Neural progenitor cell (in vitro differentiated cells): Measurements from ENCODE around the gene LSP1. TPM values are rescaled to one million over a fixed set of nuclear protein-coding genes. Genes with fewer than 3 reads are reported as not detected.
A peak's percentile ranks its signal among the peaks of the same experiment; 100 is the strongest.

Experiments
- DNase-seq: peaks from one replicate; pipeline ENCODE4 v3.0.0-alpha.2; 2016; ENCODE audit warnings: low spot score
- H2AFZ ChIP-seq: fragments of 200-600 bp; sonication (generic); replicated peaks from 2 replicates; pipeline ENCODE4 v1.6.1; 2016; ENCODE audit warnings: antibody characterized with exemption
- H3F3A ChIP-seq: fragments of 200-600 bp; sonication (generic); 2 replicates; pipeline ENCODE4 v1.6.1; 2016; ENCODE audit warnings: antibody characterized with exemption, low read depth
- H3K27ac ChIP-seq: fragments of 200-600 bp; sonication (generic); 2 replicates; pipeline ENCODE4 v1.5.1; 2016; ENCODE audit warnings: mild to moderate bottlenecking
- H3K27me3 ChIP-seq: fragments of 200-600 bp; sonication (generic); 2 replicates; pipeline ENCODE4 v1.6.1; 2016; ENCODE audit warnings: mild to moderate bottlenecking, moderate library complexity
- H3K36me3 ChIP-seq: fragments of 200-600 bp; sonication (generic); 2 replicates; pipeline ENCODE4 v1.5.1; 2016
- H3K4me1 ChIP-seq: fragments of 200-600 bp; sonication (generic); 2 replicates; pipeline ENCODE4 v1.6.1; 2016; ENCODE audit warnings: mixed run types
- H3K4me2 ChIP-seq: fragments of 200-600 bp; sonication (generic); 2 replicates; pipeline ENCODE4 v1.6.1; 2016
- H3K4me3 ChIP-seq: fragments of 200-600 bp; sonication (generic); 2 replicates; pipeline ENCODE4 v1.5.1; 2016
- H3K79me2 ChIP-seq: fragments of 200-600 bp; sonication (generic); 2 replicates; pipeline ENCODE4 v1.6.1; 2016; ENCODE audit warnings: low read depth
- H3K9ac ChIP-seq: fragments of 200-600 bp; sonication (generic); 2 replicates; pipeline ENCODE4 v1.6.1; 2016
- H3K9me3 ChIP-seq: fragments of 200-600 bp; sonication (generic); 2 replicates; pipeline ENCODE4 v1.5.1; 2016; ENCODE audit warnings: low read depth
- H4K20me1 ChIP-seq: fragments of 200-600 bp; sonication (generic); 2 replicates; pipeline ENCODE4 v1.6.1; 2016; ENCODE audit warnings: low read depth
- H3K27ac Mint-ChIP-seq: 3 replicates; pipeline ENCODE4 v1.8.0; 2021; ENCODE audit warnings: mixed read lengths
- H3K27me3 Mint-ChIP-seq: 2 replicates; pipeline ENCODE4 v1.8.0; 2022; ENCODE audit warnings: low read depth, mild to moderate bottlenecking, inconsistent platforms, moderate library complexity, mixed read lengths; ENCODE audit not compliant: insufficient read depth
- H3K36me3 Mint-ChIP-seq: 3 replicates; pipeline ENCODE4 v1.8.0; 2021; ENCODE audit warnings: mixed read lengths
- H3K4me1 Mint-ChIP-seq: 3 replicates; pipeline ENCODE4 v1.8.0; 2021; ENCODE audit warnings: mixed read lengths
- H3K4me3 Mint-ChIP-seq: 3 replicates; pipeline ENCODE4 v1.8.0; 2021; ENCODE audit warnings: mild to moderate bottlenecking, moderate library complexity, mixed read lengths
- H3K9me3 Mint-ChIP-seq: 3 replicates; pipeline ENCODE4 v1.8.0; 2020; ENCODE audit warnings: mixed read lengths
- EZH2 ChIP-seq: fragments of 200-600 bp; sonication (generic); IDR thresholded peaks from 2 replicates; pipeline ENCODE4 v1.6.1; 2017; ENCODE audit warnings: antibody characterized with exemption, mild to moderate bottlenecking, moderate library complexity
- EZH2phosphoT487 ChIP-seq: fragments of 200-600 bp; sonication (generic); IDR thresholded peaks from 2 replicates; pipeline ENCODE4 v1.6.1; 2017; ENCODE audit warnings: antibody characterized with exemption
- total RNA-seq: library from RNA; depleted of rRNA; stranded (reverse); fragments of >200 nt; gene quantifications from 2 replicates; pipeline ENCODE4 v1.2.3, GENCODE V29; 2015; ENCODE audit warnings: low replicate concordance
- TF ChIP-seq, protein P1 (sequence below): fragments of 200-600 bp; sonication (generic); IDR thresholded peaks from 2 replicates; pipeline ENCODE4 v1.5.1; 2017; ENCODE audit warnings: antibody characterized with exemption, mild to moderate bottlenecking

LSP1 gene
- total RNA-seq, 1 donor from 2014 or later: not detected

DNA sequence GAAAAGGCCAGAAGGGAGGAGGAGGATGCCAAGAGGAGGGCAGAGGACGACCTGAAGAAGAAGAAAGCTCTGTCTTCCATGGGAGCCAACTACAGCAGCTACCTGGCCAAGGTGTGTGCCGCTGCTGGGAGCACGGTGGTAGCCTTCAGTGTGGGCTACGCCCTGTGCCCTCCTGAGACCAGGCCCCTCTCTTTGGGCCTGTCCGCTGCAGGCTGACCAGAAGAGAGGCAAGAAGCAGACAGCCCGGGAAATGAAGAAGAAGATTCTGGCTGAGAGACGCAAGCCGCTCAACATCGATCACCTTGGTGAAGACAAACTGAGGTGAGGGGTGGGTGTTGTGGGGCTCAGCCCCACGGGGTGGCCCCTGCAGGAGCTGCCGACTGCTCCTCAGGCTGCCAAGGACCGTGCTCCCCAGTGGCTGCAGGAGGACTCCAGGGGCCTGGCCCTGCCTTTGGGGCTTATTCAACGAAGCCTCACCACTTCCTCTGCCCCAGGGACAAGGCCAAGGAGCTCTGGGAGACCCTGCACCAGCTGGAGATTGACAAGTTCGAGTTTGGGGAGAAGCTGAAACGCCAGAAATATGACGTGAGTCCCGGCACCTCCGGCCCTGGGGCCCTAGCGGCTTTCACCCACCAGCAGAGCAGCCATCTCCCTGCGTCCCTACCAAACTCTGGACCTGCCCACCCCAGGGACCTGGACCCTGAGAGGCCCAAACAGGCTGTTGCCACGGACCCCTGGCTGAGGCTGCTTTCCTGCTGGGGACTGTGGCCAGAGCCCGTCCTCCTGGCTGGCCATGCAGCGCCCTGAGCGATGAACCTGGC, 81.7 kb downstream of the LSP1 start:
- Mint-ChIP-seq H3K4me1 (peaks cover 16% of the 10 kb centered on the region), H3K4me3 (no peak overlapping the region), H3K27me3 (peaks cover 16% of the 10 kb centered on the region), H3K9me3 (no peaks in the 10 kb centered on the region), H3K27ac (peak overlapping the region; percentile 74), H3K36me3 (no peaks in the 10 kb centered on the region)
- Histone ChIP-seq H3K36me3 (no peaks in the 10 kb centered on the region), H3K79me2 (no peaks in the 10 kb centered on the region), H4K20me1 (no peaks in the 10 kb centered on the region), H3K9ac (no peak overlapping the region), H3K4me2 (no peak overlapping the region), H3F3A (no peaks in the 10 kb centered on the region), H3K27me3 (no peaks in the 10 kb centered on the region), H2AFZ (no peak overlapping the region), H3K9me3 (no peaks in the 10 kb centered on the region), H3K4me3 (no peak overlapping the region), H3K27ac (no peak overlapping the region), H3K4me1 (no peaks in the 10 kb centered on the region)
- no peak for DNase-seq
- no peak for TF ChIP-seq EZH2

DNA sequence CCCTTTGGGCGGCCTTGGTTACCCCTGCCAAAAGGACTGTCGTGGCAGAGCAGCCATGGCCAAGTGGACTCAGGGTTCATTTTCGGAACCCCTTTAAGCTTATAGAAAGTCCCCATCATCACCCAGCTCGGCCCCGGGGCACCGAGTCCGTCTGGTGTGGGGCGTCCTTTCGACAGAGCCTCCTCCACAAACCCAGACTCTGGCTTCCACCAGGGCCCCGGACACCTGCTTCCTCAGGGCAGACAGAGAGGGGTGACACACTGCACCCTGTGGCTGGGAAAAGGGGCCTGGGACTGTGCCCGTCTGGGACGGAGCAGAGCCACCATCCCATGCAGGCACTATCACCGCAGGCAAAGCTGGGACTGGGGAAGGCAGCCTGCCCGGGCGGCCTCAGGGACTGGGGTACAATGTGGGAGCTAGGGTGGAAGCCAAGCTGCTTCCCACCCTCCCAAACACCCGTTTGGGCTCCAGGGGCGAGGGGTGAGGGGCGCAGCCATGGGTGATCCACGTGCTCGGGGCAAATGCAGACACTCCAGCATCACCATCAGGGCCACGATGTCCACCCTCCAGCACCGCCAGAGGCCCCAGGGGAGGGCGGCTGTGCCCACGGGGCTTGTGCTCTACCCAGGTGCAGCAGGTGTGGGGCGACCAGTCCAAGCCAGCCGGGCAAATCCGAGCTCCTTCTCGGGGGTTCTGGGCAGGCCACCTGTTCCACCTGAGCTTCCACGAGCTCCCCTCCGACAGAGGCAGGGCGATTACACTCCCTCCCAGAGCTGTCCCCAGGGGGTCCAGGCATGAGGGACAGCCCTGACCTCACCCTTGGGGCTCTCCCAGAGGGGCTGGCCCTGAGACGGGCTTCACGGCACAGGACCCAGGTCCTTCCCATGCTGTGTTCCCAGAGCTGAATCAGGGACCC, 82.5 kb downstream of the LSP1 start:
- no peaks in the 10 kb centered on the region for H3K79me2 ChIP-seq
- H3K4me1 Mint-ChIP-seq: peaks cover 23% of the 10 kb centered on the region
- H3K4me1 ChIP-seq: no peaks in the 10 kb centered on the region
- DNase-seq: no peak
- H3K9me3 Mint-ChIP-seq: no peaks in the 10 kb centered on the region
- peaks cover 20% of the 10 kb centered on the region for H3K27me3 Mint-ChIP-seq
- H3K4me2 ChIP-seq: no peak overlapping the region
- H3K27ac ChIP-seq: no peak overlapping the region
- H3K9me3 ChIP-seq: no peaks in the 10 kb centered on the region
- no peak overlapping the region for H3K4me3 Mint-ChIP-seq
- H3K4me3 ChIP-seq: no peak overlapping the region
- TF ChIP-seq, protein P1, sequence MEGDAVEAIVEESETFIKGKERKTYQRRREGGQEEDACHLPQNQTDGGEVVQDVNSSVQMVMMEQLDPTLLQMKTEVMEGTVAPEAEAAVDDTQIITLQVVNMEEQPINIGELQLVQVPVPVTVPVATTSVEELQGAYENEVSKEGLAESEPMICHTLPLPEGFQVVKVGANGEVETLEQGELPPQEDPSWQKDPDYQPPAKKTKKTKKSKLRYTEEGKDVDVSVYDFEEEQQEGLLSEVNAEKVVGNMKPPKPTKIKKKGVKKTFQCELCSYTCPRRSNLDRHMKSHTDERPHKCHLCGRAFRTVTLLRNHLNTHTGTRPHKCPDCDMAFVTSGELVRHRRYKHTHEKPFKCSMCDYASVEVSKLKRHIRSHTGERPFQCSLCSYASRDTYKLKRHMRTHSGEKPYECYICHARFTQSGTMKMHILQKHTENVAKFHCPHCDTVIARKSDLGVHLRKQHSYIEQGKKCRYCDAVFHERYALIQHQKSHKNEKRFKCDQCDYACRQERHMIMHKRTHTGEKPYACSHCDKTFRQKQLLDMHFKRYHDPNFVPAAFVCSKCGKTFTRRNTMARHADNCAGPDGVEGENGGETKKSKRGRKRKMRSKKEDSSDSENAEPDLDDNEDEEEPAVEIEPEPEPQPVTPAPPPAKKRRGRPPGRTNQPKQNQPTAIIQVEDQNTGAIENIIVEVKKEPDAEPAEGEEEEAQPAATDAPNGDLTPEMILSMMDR: no peak
- TF ChIP-seq EZH2phosphoT487: no peak
- TF ChIP-seq EZH2: no peak
- H3K36me3 ChIP-seq: no peaks in the 10 kb centered on the region
- H3F3A ChIP-seq: no peaks in the 10 kb centered on the region
- H3K9ac ChIP-seq: no peak overlapping the region
- no peak overlapping the region for H2AFZ ChIP-seq
- H3K27me3 ChIP-seq: no peaks in the 10 kb centered on the region
- no peaks in the 10 kb centered on the region for H3K36me3 Mint-ChIP-seq
- no peak overlapping the region for H3K27ac Mint-ChIP-seq
- H4K20me1 ChIP-seq: no peaks in the 10 kb centered on the region

DNA sequence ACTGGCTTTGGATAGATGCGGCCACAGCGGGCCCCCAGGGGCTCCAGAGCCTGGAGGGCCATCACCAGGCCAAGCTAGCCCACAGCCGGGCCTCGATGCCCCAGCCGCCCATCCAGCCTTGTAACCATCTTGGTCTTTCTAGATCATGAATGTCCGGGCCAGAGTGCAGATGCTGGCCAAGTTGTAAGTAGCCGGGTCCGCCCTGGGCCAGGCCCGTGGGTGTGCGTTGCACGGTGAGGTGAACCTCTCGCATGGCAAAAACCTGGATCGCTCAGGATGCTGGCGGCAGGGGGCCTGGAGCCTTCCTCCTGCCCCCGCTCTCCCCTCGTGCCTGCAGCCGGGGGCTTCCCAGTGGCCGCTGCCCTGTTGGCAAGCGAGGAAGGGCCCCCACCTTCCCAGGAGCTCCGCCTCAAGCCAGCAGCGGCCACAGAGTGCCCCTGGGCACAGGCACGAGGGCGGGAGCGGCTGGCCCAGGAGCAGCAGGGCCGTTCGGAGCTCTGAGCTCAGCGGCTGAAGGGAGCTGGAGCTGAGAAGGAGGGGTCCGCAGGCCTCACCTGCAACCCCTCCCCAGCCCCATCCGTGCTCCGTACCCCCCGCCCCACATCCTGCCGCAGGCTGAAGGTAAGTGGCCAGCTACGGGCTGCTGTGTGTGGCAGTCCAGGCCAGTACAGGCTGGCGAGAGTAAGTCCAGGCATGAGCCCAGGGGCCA, 83.3 kb downstream of the LSP1 start:
- no peak overlapping the region for H3K4me2 ChIP-seq
- H3F3A ChIP-seq: no peaks in the 10 kb centered on the region
- Mint-ChIP-seq H3K36me3 (no peaks in the 10 kb centered on the region), H3K4me3 (no peak overlapping the region), H3K27ac (no peak overlapping the region), H3K4me1 (peaks cover 23% of the 10 kb centered on the region), H3K27me3 (peaks cover 23% of the 10 kb centered on the region), H3K9me3 (no peaks in the 10 kb centered on the region)
- no peak overlapping the region for H2AFZ ChIP-seq
- H3K27me3 ChIP-seq: no peaks in the 10 kb centered on the region
- H3K4me3 ChIP-seq: no peak overlapping the region
- no peaks in the 10 kb centered on the region for H3K9me3 ChIP-seq
- no peaks in the 10 kb centered on the region for H3K4me1 ChIP-seq
- no peak for DNase-seq
- H3K27ac ChIP-seq: no peak overlapping the region
- TF ChIP-seq EZH2: no peak
- no peak for TF ChIP-seq EZH2phosphoT487
- TF ChIP-seq, protein P1: no peak
- H3K79me2 ChIP-seq: no peaks in the 10 kb centered on the region
- no peaks in the 10 kb centered on the region for H3K36me3 ChIP-seq
- H3K9ac ChIP-seq: no peak overlapping the region
- no peaks in the 10 kb centered on the region for H4K20me1 ChIP-seq
